Posterior cingulate gyrus (tissue), 11 donors: ENCODE data around the gene NR1H3.

Experiments
- DNase-seq, 10 donors: peaks; one replicate each; pipeline versions ENCODE4 v3.0.0 to v3.0.0-alpha.2; 2020 to 2021; ENCODE audit warnings: mixed read lengths in 3 of 10
- intact Hi-C: fragments of 100-400 bp; cut with DNase I; formaldehyde crosslinking; loops from one replicate; pipeline ENCODE4 v1.15.1; 2023

NR1H3 gene

DNA sequence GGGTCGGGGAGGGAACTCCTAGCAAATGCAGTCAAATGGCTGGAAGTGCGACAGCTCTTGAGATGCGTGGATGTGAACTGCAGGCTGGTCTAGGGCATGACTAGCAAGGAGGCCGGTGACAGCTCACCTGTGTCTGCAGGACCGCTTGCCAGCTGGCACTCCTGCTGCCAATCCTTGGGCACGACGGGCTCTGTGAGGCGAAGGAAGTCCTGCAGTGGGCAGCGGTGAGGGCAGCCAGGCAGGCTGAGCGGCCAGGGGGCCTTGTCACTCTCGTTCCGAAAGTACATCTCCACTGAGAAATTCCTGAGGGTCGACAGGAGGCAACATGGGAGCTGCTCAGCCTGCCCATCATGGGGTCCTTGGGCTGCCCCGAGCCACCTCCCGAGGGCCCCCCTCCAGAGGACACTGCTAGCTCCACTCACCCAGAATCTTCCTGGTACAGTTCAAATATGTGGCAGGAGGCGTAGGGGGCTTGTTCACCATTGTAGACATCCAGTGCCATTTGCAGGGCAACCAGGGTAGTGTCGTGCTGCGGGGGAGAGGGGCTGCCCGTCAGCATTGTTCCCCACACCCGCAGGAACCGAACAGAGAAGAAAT lies 15.1 kb upstream of the NR1H3 start:
- intact Hi-C loops: no loop called here

DNA sequence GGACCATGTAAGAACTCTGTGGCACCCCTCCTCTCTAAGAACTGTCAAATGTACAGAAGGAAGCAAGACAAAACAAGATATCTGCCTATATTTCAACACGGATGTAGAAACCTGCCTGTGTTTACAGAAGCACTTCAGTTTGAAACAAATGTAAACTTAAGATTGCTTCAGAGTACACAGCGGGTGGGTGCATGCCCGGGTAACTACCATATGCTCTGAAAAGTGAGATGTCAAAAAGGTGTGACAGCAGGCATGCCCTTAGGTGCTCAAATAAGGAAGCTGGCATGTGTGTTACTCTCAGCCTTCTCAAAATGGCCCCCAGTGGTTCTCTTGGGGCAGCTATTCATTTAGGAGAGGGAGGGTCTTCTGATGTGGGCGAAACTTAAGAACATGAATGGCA lies 14.3 kb upstream of the NR1H3 start:
- intact Hi-C loops: no loop called here
- DNase-seq: peak in 1 of 10 donors; percentile 2

More for the DNA sequence above, 15.1 kb upstream of the NR1H3 start:
- peak in 3 of 10 donors; percentile 49 to 80 (median 49) for DNase-seq

DNA sequence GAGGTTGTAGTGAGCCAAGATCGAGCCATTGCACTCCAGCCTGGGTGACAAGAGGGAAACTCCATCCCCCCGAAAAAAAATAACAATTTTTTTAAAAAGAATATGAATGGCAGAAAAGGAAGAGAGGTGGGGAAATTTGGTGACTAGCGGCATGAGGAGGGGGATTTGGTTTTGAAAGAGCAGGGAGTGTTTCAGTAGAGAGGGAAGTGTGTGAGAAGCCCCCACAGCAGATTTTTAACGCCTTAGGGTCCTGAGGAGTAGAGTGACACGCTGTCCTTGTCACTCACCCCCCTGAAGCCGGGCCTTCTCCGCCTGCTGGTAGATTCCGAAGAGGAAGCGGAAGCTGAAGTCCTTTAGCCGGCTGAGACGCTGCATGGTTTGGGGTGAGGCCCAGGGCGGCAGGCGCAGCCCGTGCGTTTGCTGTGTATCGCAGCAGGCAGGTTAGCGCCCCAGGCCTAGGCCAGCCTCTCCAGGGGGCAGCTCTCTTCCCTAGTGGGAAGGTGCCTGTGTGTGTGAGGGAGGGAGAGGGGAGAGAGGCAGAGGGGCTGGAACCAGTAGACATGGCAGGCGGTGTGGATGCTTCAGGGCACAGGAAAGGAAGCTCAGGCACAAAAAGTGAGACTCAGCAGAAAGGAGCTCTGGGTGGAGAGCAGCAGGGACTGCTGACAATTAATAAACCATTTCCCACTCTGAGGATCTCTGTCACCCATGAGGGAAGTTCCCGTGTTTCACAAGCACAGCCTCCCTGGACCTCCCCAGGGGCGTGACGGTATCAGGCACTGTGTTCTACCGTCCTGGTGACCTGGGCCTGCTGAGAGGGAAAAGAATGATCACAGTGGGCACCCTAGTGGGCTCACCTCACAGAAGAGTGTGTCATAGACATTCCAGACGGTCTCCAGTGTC lies 13.1 kb upstream of the NR1H3 start:
- intact Hi-C loops: no loop called here

DNA sequence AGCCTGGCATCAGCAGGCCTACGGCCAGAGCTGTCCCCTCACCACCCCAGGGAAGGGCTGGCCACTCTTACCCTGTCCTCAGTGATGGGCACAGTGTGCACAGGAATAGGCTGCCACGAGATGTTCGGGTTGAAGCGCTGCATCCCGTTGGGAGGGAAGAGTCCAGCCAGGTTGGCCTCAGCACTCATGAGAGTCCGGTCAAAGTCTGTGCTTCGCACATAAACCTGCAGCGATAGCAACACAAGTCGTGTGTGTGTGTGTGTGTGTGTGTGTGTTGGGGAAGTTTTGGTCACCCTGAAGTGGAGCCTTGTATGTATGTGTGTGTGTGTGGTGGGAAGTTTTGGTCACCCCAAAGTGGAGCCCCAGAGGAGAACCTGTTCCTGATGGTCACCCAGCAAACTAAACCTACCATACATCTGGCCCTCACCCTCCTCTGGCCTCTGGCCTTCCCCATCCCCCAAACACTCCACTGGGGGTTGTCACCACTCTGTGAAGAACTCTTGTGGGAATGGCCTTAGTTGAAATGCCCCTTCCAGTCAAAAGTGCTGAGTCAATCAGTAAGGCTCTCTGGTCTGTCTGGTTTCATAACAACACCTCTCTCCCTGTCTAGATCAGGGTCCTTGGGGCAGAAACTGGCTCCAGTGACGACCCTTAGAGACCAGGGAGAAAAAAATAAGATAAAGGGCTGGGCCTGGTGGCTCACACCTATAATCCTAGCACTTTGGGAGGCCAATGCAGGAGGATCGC lies 12.0 kb upstream of the NR1H3 start:
- intact Hi-C loops: no loop called here
- DNase-seq: peak in 3 of 10 donors; percentile 26 to 70 (median 55)

More for the DNA sequence above, 13.1 kb upstream of the NR1H3 start:
- DNase-seq: peak in 3 of 10 donors; percentile 60 to 79 (median 77)

DNA sequence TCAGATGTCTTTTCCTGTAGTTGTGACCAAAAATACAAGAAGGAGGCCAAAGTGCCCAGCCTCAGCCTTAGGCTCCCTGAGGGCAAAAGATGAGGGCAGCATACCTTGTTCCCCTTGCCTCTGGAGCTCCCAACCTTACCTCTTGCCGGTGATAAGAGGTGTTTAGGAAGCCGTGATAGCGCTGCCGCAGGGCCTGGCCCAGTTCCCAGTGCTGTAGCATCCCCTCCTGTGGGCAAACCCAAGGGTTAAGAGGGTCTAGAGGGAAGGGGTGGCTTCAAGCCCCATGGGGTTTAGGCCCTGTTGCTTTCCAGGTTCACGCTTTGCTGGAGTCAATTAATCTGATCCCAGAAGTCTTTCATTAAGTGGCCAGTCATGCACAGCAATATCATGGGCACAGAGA lies 10.3 kb upstream of the NR1H3 start:
- DNase-seq: peak in 2 of 10 donors; percentile 50 to 67
- intact Hi-C loops: no loop called here

DNA sequence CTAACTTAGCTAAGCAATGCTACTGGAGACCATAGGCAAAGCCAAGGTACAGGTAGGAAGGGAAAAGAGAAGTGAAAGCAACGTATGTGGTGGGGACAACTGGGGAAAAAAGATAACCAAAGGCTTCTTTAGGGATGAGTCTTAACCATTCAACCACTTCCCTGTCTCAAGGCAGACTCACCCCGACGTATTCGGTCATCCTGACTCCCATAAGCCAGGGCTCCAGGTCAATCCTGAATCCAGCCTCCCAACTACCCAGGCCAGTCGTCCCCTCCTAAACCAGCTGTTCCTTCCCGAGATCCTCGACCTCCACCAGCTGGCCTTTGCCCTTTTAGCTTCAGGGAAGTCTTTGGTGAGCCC lies 9.5 kb upstream of the NR1H3 start:
- intact Hi-C loops: loop anchor here (2.0 kb wide), 1 partner anchor 71 kb away; the partner anchor contains the start of gene ARFGAP2
- no peak for DNase-seq

DNA sequence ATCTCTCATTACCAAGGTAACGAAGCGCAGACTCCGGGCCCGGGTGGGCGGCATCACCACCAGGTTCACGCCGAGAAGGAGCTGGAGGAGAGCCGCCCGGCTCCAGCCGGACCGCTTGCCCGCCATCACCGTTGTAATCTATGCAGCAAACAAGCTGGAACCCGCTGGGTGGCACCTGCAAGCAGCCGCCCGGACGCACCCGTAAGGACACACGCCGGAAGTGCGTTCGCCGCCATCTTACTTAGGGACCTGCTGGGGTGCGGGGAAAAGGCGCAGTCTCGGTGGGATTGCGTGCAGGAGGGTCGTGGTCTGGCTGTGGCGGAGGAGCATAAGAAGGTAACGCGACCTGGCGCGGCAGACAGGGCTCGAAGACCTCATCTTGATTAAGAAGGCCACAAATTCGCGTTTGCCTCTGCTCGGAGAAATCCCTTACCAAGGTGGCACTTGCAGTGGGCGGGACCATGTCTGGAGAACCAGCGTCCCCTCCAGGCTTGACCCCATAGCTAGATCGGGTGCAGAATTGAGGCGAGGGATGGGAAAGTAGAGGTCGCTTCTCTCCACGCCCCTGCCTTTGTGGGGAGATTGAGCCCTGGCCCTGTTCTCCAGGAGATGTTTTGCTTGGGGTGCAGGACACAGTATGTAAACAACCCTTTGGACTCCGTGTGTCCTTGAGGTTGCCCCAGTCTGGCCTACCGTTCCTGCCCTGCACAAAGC lies 9.0 kb upstream of the NR1H3 start, which contains the start of gene ACP2:
Gene ACP2, minus strand, starts transcription at position 151 of the 714 bp plus-strand sequence. Its CDS starts 25 bp downstream, at position 126.
- DNase-seq: peak; percentile 82 to 99 (median 92)
- intact Hi-C loops: loop anchor here (2.0 kb wide), 1 partner anchor 72 kb away; the partner anchor contains the start of gene ARFGAP2

DNA sequence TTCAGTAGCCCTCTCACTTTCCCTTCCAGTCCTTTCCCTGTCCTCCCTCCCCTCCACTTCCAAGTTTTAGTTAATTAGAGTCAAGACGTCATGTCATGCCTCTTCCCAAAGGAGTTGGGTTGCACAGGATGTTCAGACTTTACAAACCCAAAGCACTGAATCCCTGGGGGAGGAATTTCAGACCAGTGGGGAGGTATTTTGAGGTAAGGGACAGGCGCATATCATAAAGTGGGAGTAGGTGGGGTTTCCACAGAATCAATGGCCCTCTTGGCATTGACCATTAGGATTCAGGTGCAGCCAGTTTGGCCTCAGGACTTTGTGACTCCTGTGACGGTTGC lies 8.4 kb upstream of the NR1H3 start:
- no peak for DNase-seq
- intact Hi-C loops: loop anchor here (2.0 kb wide), 1 partner anchor 73 kb away; the partner anchor contains the start of gene ARFGAP2

DNA sequence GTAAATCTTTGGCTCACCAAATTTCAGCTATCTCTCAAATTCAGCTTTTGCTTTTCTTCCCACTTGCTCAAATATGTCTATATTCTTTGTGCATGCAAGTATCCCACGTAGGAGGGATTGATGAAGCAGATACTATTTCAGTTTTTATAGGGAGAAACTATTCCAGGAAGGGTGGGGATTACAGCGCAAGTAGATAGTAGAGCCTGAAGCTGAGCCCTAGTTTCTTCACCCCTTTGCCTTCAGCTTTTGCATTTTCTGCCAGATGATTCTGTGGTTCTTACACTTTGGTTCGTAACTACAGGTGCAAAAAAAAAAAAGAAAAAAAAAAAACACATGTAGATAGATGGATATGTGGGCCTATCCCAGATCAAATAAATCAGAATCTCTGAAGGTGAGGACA lies 6.0 kb upstream of the NR1H3 start:
- DNase-seq: no peak
- intact Hi-C loops: no loop called here

DNA sequence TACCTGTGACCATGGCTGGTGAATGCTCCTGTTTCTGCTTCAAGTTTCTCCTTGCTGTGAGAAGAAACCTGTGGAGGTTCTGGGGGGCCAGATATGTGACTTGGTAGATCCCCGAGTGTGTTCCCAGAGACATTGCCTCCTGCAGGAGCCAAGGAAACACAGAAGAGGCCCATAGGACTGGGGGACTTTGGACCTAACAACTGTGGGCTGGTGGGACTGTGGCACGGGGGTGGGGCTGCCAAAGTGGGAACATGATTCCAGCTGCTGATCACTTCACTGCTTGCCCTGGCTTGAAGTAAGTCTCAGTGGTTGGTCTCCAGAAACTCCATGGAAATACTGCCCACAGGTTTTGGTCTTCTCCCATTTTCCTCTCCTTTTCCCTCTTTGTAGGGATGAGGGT lies 4.1 kb upstream of the NR1H3 start:
- intact Hi-C loops: no loop called here
- peak in 2 of 10 donors; percentile 14 to 19 for DNase-seq

DNA sequence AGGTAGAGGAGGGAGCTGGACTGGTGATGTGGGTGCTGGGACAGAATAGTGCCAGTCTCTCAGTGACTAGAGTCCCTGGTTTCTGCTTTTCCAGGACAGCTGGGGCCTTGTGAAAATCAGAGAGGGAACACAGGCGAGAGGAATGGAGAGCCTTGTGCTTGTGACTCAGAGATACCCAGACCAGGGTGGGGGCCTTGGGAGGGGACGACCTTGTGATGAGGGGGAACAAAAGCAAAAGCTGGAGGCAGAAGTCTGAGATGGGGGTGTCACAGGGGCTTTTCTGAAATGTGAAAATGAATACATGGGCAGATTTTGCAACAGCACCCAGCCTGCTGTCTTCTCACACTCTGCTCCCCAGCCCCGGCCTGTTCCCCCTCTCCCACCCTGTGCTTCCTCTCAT lies 3.4 kb upstream of the NR1H3 start:
- intact Hi-C loops: no loop called here

DNA sequence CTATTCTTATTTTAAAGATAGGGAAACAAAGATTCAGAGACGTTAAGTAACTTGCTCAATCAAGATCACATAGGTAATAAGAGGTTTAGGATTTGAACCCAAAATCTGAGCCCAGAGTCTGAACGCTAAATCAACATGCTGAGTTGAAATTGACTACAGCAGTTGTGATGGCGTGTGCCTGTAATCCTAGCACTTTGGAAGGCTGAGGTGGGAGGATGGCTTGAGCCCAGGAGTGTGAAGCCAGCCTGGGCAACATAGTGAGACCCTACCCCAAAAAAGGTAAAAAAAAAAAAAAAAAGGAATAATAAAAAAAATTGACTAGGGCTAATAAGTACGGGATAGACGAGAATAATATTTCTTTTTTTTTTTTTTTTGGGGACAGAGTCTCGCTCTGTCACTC lies 1.4 kb upstream of the NR1H3 start:
- peak in 1 of 10 donors; percentile 24 for DNase-seq
- intact Hi-C loops: no loop called here

More for the DNA sequence above, 3.4 kb upstream of the NR1H3 start:
- peak in 2 of 10 donors; percentile 13 to 41 for DNase-seq

DNA sequence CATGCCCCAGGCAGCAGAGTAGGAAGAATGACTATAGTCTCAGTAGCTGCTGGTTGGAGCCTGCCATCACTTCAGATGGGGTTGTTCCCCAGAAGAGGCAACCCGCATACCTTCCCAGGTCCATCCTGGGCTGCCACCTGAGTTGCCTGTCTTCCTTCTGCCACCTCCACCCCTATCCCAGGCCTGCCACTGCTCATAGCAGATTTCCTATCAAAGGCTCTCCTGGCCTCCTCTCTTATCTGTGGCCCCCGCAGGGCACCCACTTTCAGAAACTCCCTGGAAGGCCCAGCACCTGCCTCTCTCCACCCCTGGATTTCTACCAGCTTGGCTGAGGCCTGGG lies 649 bp upstream of the NR1H3 start:
- peak in 1 of 10 donors; percentile 34 for DNase-seq
- intact Hi-C loops: no loop called here

DNA sequence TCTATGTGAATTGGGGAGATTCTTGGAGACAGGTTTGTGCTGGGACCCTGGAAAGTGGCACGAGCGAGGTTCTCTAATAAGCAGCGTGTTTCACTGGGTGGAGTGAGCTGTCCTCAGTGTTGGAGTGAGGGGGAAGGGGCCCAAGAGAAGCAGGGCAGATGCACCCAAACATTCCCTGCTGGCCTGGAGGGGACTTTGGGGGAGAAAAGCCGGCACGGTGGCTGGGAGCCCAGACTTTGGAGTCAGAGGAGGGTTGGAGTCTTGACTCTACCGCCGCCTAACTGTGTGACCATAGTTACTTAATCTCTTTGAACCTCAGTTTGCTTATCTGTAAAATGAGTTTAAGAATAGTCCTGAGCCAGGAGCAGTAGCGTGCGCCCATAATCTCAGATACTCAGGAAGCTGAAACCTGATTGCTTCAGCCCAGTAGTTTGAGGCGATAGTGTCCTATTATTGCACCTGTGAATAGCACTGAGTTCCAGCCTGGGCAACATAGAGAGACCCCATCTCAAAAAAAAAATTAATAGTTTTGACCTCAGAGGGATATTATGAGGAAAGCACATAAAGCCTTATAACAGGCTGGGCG lies 614 bp downstream of the NR1H3 start:
- peak in 2 of 10 donors; percentile 29 to 59 for DNase-seq
- intact Hi-C loops: no loop called here

DNA sequence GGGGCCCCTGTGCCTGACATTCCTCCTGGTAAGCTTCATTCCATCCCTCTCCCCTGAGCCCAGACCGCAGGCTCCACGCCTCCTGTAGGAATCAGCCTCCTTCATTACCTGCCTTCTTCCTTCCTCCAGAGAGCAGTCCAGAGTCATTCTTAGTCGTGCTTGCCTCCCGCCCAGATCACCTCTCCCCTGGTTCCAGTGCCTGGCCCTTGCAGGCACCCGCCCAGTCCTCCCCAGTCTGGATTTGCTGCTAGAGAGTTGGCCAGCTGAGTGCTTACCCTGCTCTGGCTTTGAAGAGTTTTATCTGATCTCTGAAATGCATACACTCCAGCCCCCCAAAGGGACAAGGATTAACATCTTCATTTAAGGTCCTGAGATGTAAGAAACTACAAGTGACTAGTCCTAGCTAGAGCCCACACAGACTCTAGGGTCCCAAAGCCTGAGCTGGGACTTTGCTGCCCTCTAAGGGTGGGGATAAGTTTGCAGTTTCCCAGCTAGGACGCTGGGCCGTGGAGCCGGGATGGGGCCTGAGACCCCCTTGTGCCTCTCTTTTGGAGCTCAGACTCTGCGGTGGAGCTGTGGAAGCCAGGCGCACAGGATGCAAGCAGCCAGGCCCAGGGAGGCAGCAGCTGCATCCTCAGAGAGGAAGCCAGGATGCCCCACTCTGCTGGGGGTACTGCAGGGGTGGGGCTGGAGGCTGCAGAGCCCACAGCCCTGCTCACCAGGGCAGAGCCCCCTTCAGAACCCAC lies 1.6 kb downstream of the NR1H3 start:
- DNase-seq: peak in 3 of 10 donors; percentile 23 to 81 (median 72)
- intact Hi-C loops: no loop called here

DNA sequence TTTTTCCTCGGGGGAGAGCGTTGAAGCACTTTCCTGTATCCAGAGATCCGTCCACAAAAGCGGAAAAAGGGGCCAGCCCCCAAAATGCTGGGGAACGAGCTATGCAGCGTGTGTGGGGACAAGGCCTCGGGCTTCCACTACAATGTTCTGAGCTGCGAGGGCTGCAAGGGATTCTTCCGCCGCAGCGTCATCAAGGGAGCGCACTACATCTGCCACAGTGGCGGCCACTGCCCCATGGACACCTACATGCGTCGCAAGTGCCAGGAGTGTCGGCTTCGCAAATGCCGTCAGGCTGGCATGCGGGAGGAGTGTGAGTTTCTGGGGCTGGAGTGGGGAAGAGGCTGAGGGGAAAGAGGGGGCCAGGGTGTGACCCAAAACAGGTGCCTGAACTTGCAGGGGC lies 2.6 kb downstream of the NR1H3 start:
- intact Hi-C loops: no loop called here
- peak in 2 of 10 donors; percentile 44 to 70 for DNase-seq

DNA sequence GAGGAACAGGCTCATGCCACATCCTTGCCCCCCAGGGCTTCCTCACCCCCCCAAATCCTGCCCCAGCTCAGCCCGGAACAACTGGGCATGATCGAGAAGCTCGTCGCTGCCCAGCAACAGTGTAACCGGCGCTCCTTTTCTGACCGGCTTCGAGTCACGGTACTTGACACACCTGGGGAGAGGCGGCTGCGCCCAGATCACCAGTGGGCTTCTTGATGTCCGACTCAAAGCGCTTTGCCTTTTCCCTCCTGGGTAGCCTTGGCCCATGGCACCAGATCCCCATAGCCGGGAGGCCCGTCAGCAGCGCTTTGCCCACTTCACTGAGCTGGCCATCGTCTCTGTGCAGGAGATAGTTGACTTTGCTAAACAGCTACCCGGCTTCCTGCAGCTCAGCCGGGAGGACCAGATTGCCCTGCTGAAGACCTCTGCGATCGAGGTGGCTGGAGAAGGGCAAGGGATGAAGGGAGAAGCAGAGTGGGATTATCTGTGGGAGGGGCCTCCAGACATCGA lies 3.5 kb downstream of the NR1H3 start:
- intact Hi-C loops: no loop called here

DNA sequence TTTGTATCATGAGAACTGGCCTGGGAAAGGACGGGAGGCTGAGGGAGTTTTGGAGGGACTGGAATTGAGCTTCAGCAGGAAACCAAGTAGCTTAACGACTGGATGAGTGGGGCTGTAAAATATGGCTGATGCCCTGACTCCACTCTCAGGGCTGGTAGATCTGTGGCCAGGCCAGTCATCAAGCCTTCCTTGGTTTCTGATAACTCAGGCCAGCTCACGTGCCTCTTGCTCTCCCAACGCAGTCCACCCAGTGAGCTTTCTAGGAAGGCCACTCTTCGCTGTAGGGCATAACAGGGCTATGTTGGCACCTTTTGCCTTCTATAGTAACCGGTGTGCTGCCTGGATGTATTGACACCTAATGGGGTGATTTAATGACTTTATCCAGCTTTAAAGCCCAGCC lies 6.3 kb downstream of the NR1H3 start:
- DNase-seq: peak in 1 of 10 donors; percentile 35
- intact Hi-C loops: no loop called here

More for the DNA sequence above, 3.5 kb downstream of the NR1H3 start:
- peak in 1 of 10 donors; percentile 79 for DNase-seq

DNA sequence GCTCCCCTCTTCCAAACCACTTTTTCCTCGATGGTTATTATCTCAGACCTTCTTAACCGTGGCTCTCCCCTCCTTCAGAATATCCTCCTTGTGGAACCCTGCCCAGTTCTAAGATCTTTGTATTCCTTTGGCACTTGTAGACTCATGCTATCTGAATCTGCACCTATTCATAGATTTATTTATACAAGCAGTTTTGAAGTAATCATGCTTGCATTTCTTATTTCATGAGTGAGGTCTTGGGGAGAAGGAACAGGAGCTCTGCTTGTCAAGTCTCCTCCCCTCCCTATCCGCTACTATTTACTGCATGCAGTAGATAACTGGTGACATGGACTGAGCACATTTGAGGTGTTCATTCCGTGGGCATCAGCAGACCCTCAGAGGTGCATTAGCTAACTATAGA lies 6.7 kb downstream of the NR1H3 start:
- intact Hi-C loops: no loop called here
- no peak for DNase-seq
